OCI-LY1 (cell line): ENCODE data around the gene DYSF.

Source experiments
- H2AFZ ChIP-seq: fragments of 200-600 bp; sonication (generic), shearing (Covaris generic); 2 replicates; pipeline ENCODE4 v1.6.0; 2014; ENCODE audit warnings: antibody characterized with exemption, mild to moderate bottlenecking, low read length
- H3F3A ChIP-seq: fragments of 200-600 bp; sonication (generic), shearing (Covaris generic); 2 replicates; pipeline ENCODE4 v1.6.0; 2014; ENCODE audit warnings: mild to moderate bottlenecking, antibody characterized with exemption, low read length, moderate library complexity; ENCODE audit not compliant: insufficient read depth
- H3K27ac ChIP-seq: fragments of 200-600 bp; sonication (generic); 2 replicates; pipeline ENCODE4 v1.5.1; 2014; ENCODE audit warnings: low read length, mixed run types, mild to moderate bottlenecking, low read depth; ENCODE audit not compliant: poor library complexity, severe bottlenecking
- H3K27me3 ChIP-seq: fragments of 200-600 bp; sonication (generic); 2 replicates; pipeline ENCODE4 v1.6.0; 2014; ENCODE audit warnings: antibody characterized with exemption, mild to moderate bottlenecking, low read length, moderate library complexity; ENCODE audit not compliant: insufficient read depth
- H3K36me3 ChIP-seq: fragments of 200-600 bp; sonication (generic); 2 replicates; pipeline ENCODE4 v1.6.1; 2014; ENCODE audit warnings: mild to moderate bottlenecking, antibody characterized with exemption, low read length, moderate library complexity, mixed read lengths; ENCODE audit not compliant: insufficient read depth
- H3K4me1 ChIP-seq: fragments of 200-600 bp; sonication (generic); 2 replicates; pipeline ENCODE4 v1.5.1; 2014; ENCODE audit warnings: mild to moderate bottlenecking, low read length, moderate library complexity; ENCODE audit not compliant: insufficient read depth, severe bottlenecking
- H3K4me2 ChIP-seq: fragments of 200-600 bp; sonication (generic), shearing (Covaris generic); 2 replicates; pipeline ENCODE4 v1.6.1; 2014; ENCODE audit warnings: low read length
- H3K4me3 ChIP-seq: fragments of 200-600 bp; sonication (generic); 2 replicates; pipeline ENCODE4 v1.5.1; 2014; ENCODE audit warnings: low read length, low read depth, mild to moderate bottlenecking, mixed read lengths; ENCODE audit not compliant: poor library complexity, severe bottlenecking
- H3K79me2 ChIP-seq: fragments of 200-600 bp; shearing (Covaris generic); 2 replicates; pipeline ENCODE4 v1.6.1; 2016; ENCODE audit warnings: mixed run types, low read length, mixed read lengths; ENCODE audit not compliant: insufficient read depth
- H3K9ac ChIP-seq: fragments of 200-600 bp; sonication (generic), shearing (Covaris generic); 2 replicates; pipeline ENCODE4 v1.6.1; 2014; ENCODE audit warnings: mild to moderate bottlenecking, low read length, mixed read lengths
- H3K9me2 ChIP-seq: fragments of 200-600 bp; sonication (generic), shearing (Covaris generic); 2 replicates; pipeline ENCODE4 v1.6.1; 2014; ENCODE audit warnings: low read depth, mild to moderate bottlenecking, low read length, mixed read lengths
- H3K9me3 ChIP-seq: fragments of 200-600 bp; shearing (Covaris generic); 2 replicates; pipeline ENCODE4 v1.6.1; 2014; ENCODE audit warnings: low read length, mixed read lengths
- H4K20me1 ChIP-seq: fragments of 200-600 bp; sonication (generic), shearing (Covaris generic); 2 replicates; pipeline ENCODE4 v1.6.0; 2016; ENCODE audit warnings: mild to moderate bottlenecking, low read length; ENCODE audit not compliant: insufficient read depth
- EZH2 ChIP-seq: fragments of 200-600 bp; sonication (generic), shearing (Covaris generic); IDR thresholded peaks from 2 replicates; pipeline ENCODE4 v1.8.0; 2017; ENCODE audit warnings: borderline replicate concordance, mixed run types, mild to moderate bottlenecking, antibody characterized with exemption, low read length, moderate library complexity, mixed read lengths
- TF ChIP-seq, protein P1 (sequence below): fragments of 200-600 bp; sonication (generic), shearing (Covaris generic); IDR thresholded peaks from 2 replicates; pipeline ENCODE4 v1.5.1; 2017; ENCODE audit warnings: mild to moderate bottlenecking, antibody characterized with exemption, low read length, moderate library complexity, mixed read lengths

The DYSF gene

DNA sequence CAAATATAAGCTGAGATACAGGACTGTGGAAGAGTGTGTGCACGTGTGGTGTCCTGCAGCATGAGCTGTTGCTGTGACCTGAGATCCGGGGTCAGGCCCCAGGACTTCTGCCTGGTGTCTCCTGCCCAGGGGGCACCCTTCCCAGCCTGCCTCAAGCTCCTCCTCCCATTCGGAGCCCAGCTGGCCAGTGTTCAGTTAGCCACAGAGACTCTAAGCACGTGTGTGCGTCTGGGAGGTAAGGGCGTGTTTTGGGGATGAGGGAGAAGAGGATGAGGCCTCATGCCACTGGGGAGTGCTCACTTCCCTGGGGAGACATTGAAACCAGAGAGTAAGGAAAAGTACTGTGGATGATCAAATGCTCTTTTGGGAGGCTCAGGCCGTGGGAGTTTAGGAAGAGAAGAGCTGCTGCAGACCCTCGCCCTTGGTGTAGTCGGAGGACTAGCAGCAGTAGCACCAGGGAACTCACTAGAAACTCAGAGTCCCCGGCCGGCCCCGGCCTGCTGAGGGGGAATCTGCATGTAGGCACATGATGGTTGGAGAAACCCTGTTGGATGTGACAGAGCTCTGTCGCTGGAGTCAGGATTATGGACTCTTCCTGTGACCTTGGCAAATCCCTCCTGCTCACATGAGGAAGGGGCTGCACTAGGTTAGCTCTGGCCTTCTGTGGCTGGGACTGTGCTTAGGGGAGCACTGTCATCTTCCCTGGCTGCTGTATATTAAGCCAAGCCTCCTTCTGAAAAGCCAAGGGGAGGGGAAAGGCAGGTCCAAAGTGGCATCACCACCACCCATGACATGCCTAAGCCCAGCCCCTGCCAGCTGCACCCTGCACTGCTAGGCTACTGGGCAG is 231.1 kb downstream of the DYSF start:
- Histone ChIP-seq H3K4me3 (no peak overlapping the region), H3K9ac (no peak overlapping the region), H4K20me1 (no peaks in the 10 kb centered on the region), H3K9me2 (no peaks in the 10 kb centered on the region), H3K4me1 (no peaks in the 10 kb centered on the region), H3K27me3 (no peaks in the 10 kb centered on the region), H3K9me3 (no peaks in the 10 kb centered on the region), H2AFZ (no peak overlapping the region), H3K4me2 (no peak overlapping the region), H3K27ac (no peak overlapping the region), H3F3A (no peaks in the 10 kb centered on the region), H3K79me2 (no peaks in the 10 kb centered on the region), H3K36me3 (no peaks in the 10 kb centered on the region)
- TF ChIP-seq, protein P1, sequence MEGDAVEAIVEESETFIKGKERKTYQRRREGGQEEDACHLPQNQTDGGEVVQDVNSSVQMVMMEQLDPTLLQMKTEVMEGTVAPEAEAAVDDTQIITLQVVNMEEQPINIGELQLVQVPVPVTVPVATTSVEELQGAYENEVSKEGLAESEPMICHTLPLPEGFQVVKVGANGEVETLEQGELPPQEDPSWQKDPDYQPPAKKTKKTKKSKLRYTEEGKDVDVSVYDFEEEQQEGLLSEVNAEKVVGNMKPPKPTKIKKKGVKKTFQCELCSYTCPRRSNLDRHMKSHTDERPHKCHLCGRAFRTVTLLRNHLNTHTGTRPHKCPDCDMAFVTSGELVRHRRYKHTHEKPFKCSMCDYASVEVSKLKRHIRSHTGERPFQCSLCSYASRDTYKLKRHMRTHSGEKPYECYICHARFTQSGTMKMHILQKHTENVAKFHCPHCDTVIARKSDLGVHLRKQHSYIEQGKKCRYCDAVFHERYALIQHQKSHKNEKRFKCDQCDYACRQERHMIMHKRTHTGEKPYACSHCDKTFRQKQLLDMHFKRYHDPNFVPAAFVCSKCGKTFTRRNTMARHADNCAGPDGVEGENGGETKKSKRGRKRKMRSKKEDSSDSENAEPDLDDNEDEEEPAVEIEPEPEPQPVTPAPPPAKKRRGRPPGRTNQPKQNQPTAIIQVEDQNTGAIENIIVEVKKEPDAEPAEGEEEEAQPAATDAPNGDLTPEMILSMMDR: no peak
- no peak for TF ChIP-seq EZH2

DNA sequence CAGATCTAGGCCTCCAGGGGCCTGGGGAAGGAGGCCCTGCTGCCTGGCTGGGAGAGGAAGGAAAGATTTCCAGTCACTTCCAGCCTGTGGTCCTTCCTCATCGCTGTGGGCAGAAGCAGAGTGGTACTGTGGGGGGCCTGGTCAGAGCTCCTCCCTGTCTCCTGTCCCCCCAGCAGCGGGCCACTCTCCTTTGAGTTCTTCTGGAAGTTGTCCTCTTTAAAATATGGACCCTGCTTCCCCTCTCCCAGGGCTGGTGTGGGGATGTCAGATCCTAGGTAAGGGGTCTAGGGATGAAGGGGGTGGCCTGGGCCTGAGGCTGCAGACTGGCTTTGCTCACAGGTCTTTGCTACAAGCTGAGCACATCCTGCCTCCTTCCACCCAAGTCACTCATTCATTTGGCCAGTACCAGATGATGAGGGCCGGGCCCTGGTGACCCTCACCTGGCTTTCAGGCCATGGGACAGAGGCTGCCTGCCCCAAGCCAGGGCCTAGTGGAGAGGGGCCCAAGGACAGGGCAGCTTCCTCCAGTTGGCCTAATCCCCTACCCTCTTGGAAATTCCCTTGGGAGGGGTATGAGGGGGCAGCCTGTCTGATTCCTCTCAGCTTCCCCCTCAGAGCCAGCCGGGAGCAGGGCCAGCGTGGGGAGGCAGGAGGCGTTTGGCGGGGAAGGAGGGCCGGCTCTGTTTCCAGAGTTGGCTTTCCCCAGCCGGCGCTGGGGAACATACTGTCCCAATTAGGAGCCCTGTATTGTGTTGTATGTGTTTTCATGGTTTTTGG is 231.9 kb downstream of the DYSF start:
- Histone ChIP-seq H2AFZ (no peak overlapping the region), H3K9me3 (no peaks in the 10 kb centered on the region)
- TF ChIP-seq, protein P1: no peak
- TF ChIP-seq EZH2: no peak

DNA sequence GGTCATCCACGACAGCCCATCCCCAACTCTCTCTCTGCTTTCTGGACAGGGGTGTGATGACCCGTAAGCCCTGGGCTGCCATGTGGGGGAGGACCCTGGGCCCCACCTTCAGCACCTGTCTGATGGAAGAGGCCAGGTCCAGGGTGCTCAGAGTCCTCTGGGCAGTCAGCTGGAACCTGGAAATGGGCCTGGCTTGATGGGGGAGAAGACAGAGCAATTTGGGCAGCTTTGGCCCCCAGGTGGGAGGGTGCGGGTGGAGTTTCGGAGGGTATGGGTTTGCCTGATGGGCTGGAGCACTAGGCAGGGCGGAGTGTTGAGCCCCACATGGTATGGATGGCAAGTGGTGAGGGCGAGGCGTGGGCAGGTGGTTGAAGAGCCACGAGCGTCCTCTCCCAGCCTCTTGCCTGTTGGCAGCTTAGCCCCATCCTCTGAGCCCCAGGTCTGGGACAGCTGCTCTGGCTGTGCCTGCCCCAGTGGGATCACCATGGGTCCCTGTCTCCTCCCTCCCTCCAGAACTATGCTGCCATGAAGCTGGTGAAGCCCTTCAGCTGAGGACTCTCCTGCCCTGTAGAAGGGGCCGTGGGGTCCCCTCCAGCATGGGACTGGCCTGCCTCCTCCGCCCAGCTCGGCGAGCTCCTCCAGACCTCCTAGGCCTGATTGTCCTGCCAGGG is 232.7 kb downstream of the DYSF start:
- Histone ChIP-seq H3K9me3 (no peaks in the 10 kb centered on the region), H3K4me1 (no peaks in the 10 kb centered on the region), H3K27me3 (no peaks in the 10 kb centered on the region), H2AFZ (no peak overlapping the region), H3K4me2 (no peak overlapping the region), H3K36me3 (no peaks in the 10 kb centered on the region), H3K27ac (no peak overlapping the region), H3F3A (no peaks in the 10 kb centered on the region), H3K9me2 (no peaks in the 10 kb centered on the region), H3K4me3 (no peak overlapping the region), H3K9ac (no peak overlapping the region), H3K79me2 (no peaks in the 10 kb centered on the region), H4K20me1 (no peaks in the 10 kb centered on the region)
- TF ChIP-seq EZH2: no peak
- TF ChIP-seq, protein P1: no peak

More for the DNA sequence above, 231.9 kb downstream of the DYSF start:
- H3K9ac ChIP-seq: no peak overlapping the region
- H3K36me3 ChIP-seq: no peaks in the 10 kb centered on the region
- H3K9me2 ChIP-seq: no peaks in the 10 kb centered on the region
- H3K4me3 ChIP-seq: no peak overlapping the region
- no peaks in the 10 kb centered on the region for H4K20me1 ChIP-seq
- H3K4me2 ChIP-seq: no peak overlapping the region
- H3F3A ChIP-seq: no peaks in the 10 kb centered on the region
- no peaks in the 10 kb centered on the region for H3K4me1 ChIP-seq
- H3K27me3 ChIP-seq: no peaks in the 10 kb centered on the region
- no peaks in the 10 kb centered on the region for H3K79me2 ChIP-seq
- H3K27ac ChIP-seq: no peak overlapping the region
